ENCODE measurements around the gene RPL36. TPM values are rescaled to one million over a fixed set of nuclear protein-coding genes. Genes with fewer than 3 reads are reported as not detected.
"Not testable (repeated sequence)": the region's sequence is repeated elsewhere in the genome, so short reads cannot be mapped to it uniquely, and the experiment has no call there.

RPL36 gene
- total RNA-seq, 1 donor from 2014 or later = 554 TPM

- no peak for DNase-seq
Observed at GRCh38 chr19:5691822-5692722, 2.0 kb downstream of the RPL36 start.

GRCh38 chr19:5692723-5693194, 2.7 kb downstream of the RPL36 start:
- DNase-seq = no peak

GRCh38 chr19:5693195-5694166, 3.4 kb downstream of the RPL36 start:
- DNase-seq = no peak

GRCh38 chr19:5694167-5694955, 4.3 kb downstream of the RPL36 start:
- DNase-seq = no peak

GRCh38 chr19:5694956-5695648, 5.0 kb downstream of the RPL36 start:
- DNase-seq = no peak

GRCh38 chr19:5695649-5696195, 5.6 kb downstream of the RPL36 start:
- DNase-seq = no peak

GRCh38 chr19:5696196-5697021, 6.3 kb downstream of the RPL36 start:
- no peak for DNase-seq

- no peak for DNase-seq
Observed at GRCh38 chr19:5697022-5697889, 7.2 kb downstream of the RPL36 start.

GRCh38 chr19:5697890-5698634, 8.0 kb downstream of the RPL36 start:
- DNase-seq = no peak

- DNase-seq = no peak
Observed at GRCh38 chr19:5698635-5699422, 8.7 kb downstream of the RPL36 start.

GRCh38 chr19:5700455-5701092, 10.5 kb downstream of the RPL36 start:
- no peak for DNase-seq

GRCh38 chr19:5702053-5702410, 11.9 kb downstream of the RPL36 start:
- not testable (repeated sequence) for DNase-seq

- DNase-seq = no peak
Observed at GRCh38 chr19:5703819-5704818, 14.0 kb downstream of the RPL36 start.

GRCh38 chr19:5705552-5705951, 15.5 kb downstream of the RPL36 start:
- DNase-seq = no peak

- no peak for DNase-seq
Observed at GRCh38 chr19:5706876-5707573, 16.9 kb downstream of the RPL36 start.

All from dermis blood vessel endothelial cell (primary cell).